Activated CD4-positive, alpha-beta T cell treated with anti-CD3 and anti-CD28 coated beads for 36 hours (primary cell): ENCODE results near the gene FJX1. TPM values are rescaled to one million over a fixed set of nuclear protein-coding genes. Genes with fewer than 3 reads are reported as not detected.

Source experiments
- ATAC-seq: fragments of 200-7000 bp; cut with Tn5 transposase; one replicate; pipeline ENCODE4 v1.10.0; 2021; ENCODE audit warnings: mild to moderate bottlenecking, moderate library complexity
- CTCF ChIA-PET: fragments of 350-600 bp; sonication (Branson Sonifier 250); formaldehyde crosslinking; loops from one replicate; lab custom pipeline; 2021; ENCODE audit warnings: antibody characterized with exemption; lab: Charles Lee
- POLR2A ChIA-PET: fragments of 350-600 bp; sonication (Branson Sonifier 250); formaldehyde crosslinking; loops from one replicate; lab custom pipeline; 2021; ENCODE audit warnings: antibody characterized with exemption, inconsistent platforms; lab: Charles Lee
- DNase-seq: peaks from one replicate; pipeline ENCODE4 v3.0.0-alpha.2; 2020
- H3K27ac Mint-ChIP-seq: one replicate; pipeline ENCODE4 v1.8.0; 2021; ENCODE audit warnings: mixed read lengths
- H3K27me3 Mint-ChIP-seq: one replicate; pipeline ENCODE4 v1.8.0; 2021; ENCODE audit warnings: mixed read lengths
- H3K36me3 Mint-ChIP-seq: one replicate; pipeline ENCODE4 v1.8.0; 2021; ENCODE audit warnings: low read depth, mixed read lengths
- H3K4me1 Mint-ChIP-seq: one replicate; pipeline ENCODE4 v1.8.0; 2021; ENCODE audit warnings: mixed read lengths
- H3K4me3 Mint-ChIP-seq: one replicate; pipeline ENCODE4 v1.8.0; 2021; ENCODE audit warnings: mild to moderate bottlenecking, moderate library complexity, mixed read lengths
- H3K9me3 Mint-ChIP-seq: one replicate; pipeline ENCODE4 v1.8.0; 2021; ENCODE audit warnings: low read depth, mixed read lengths
- intact Hi-C, 2 experiments: fragments of 100-400 bp; cut with DNase I in 1 of 2; cut with micrococcal nuclease in 1 of 2; formaldehyde crosslinking; loops; one replicate each; pipeline versions ENCODE4 v1.14.2 to v1.15.1; 2022 to 2024; cut with DNase I, micrococcal nuclease
- total RNA-seq, 2 experiments: library from RNA; stranded (reverse); gene quantifications; one replicate each; pipeline ENCODE4 v1.2.3, GENCODE V29; 2021

The FJX1 gene, protein sequence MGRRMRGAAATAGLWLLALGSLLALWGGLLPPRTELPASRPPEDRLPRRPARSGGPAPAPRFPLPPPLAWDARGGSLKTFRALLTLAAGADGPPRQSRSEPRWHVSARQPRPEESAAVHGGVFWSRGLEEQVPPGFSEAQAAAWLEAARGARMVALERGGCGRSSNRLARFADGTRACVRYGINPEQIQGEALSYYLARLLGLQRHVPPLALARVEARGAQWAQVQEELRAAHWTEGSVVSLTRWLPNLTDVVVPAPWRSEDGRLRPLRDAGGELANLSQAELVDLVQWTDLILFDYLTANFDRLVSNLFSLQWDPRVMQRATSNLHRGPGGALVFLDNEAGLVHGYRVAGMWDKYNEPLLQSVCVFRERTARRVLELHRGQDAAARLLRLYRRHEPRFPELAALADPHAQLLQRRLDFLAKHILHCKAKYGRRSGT
- under 1 TPM; 0.69 to 0.74 TPM for total RNA-seq

DNA sequence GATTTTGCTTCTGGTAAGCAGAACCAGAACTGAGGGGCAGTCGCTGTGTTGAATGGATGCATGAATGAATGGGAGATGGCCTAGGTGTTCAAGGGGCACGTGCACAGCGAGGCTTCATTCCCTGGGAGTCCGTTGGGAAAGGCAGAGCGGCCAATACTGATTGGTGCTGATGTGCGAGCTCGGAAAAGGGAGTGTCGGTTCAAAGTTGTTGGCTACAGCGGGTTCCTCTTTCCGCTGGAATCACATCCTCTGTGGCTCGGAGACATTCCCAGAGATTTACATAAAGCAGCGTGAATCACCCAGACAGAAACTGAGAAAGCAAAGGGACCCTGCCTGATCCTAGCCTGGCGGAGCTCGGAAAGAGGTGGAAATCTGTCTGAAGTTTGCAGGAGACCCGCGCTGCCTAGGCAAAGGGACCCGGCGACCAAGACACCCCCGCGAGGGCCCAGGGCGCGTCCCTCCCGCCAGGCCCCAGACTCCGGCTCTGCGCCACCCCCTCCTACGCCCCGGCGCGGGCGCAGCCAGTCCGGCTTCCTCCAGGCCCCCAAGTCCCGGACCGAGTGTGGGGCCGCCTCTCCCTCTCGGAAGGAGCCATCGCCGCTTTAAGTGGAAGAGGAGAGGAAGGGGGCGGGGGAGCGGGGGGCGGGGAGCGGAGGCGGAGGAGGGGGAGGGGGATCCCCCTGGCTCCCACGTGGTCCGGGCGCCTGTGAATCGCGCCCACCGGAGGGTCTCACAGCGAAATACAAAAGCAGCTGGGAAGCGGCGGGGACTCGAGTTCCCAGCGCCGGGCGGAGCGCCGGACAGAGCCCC lies at the start of gene FJX1:
Gene FJX1 (plus strand): TSS at position 774 of the 810 bp plus-strand sequence. CDS start 177 bp downstream, outside the sequence.
- DNase-seq: peak; percentile 37
- peaks cover 51% of the 10 kb centered on the region for H3K27me3 Mint-ChIP-seq

DNA sequence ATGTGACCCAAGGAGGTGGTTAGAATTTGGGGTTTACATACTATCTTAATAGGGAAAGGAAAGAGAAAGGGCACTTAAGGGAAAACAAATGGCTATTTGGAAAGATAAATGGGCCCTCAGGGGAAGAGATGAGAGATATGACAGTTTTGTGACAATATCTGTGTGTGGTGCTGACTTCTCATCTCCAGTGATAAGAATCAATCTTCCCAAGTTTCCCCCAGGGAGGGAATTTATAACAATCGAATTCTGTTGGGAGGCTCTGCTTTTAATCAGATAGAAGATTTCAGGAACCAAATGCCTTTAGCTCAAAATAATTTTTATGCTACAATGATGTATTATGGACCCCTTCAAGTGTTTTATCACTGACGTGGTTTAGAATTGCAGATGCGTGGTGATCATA lies 46.6 kb upstream of the FJX1 start:
- Mint-ChIP-seq H3K4me1 (no peaks in the 10 kb centered on the region), H3K4me3 (no peak overlapping the region), H3K36me3 (no peaks in the 10 kb centered on the region), H3K27ac (no peak overlapping the region), H3K27me3 (peaks cover 24% of the 10 kb centered on the region), H3K9me3 (peaks cover 2% of the 10 kb centered on the region)
- DNase-seq (no peak), ATAC-seq (no peak)
- intact Hi-C loops: no loop called here
- ChIA-PET CTCF (no interaction called here), POLR2A (no interaction called here)

More for the DNA sequence above, at the start of gene FJX1:
- ChIA-PET CTCF (interaction anchor here (0.6 to 1.3 kb wide), 3 partner anchors 625 to 1083 kb away, joined by 3 to 5 read pairs (median 3); no protein-coding TSS in a partner anchor), POLR2A (no interaction called here)
- peaks cover 11% of the 10 kb centered on the region for H3K4me1 Mint-ChIP-seq
- H3K36me3 Mint-ChIP-seq: no peaks in the 10 kb centered on the region
- peak; percentile 15 for ATAC-seq
- no peaks in the 10 kb centered on the region for H3K9me3 Mint-ChIP-seq
- H3K27ac Mint-ChIP-seq: no peak within 1 kb of the TSS
- H3K4me3 Mint-ChIP-seq: peak within 1 kb of the TSS; percentile 55
- intact Hi-C loops: loop anchor here (1.0 to 10.0 kb wide), 8 partner anchors 44 to 1127 kb away; partner anchors contain the start of genes TRIM44 (in 2 of the 2) and LDLRAD3 (in 1 of the 2)

DNA sequence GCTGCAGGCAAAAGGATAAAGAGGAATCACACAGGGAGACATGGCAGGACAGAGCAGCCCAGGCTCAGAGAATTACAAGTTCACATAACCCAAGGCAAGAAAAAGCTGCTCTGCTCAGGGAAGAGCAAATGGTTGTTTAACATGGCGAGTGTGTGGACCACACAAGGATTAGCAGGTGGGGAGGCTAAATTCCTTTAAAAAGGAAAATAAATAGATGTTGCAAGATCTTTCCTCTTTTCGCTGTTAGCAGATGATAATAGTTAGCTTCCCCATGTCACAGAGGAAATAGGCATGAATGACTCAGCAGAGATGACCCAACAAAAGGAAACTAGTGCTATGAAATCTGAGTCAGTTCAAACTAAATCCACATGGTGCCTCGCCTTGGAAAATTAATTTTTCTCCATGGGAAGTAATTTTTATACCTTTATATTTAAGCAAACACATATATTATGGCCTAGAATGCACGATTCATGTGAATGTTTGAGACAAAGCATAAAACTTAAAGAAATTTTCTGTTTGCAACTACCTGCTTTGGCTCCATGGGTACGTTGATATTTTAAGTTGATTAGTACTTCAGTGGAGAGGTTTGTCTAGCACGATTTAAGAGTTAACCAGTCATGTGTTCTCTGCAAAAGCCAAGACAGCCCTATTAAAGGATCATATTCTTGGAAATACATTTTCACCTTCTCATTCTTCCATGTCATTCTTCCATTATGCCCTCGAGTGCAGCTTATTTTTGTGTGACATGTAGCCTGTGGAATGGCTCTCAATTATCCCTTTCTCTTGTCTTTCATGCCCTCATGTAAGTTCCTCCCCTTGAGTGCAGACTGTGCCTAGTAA lies 38.5 kb upstream of the FJX1 start:
- CTCF ChIA-PET: no interaction called here
- Mint-ChIP-seq H3K36me3 (no peaks in the 10 kb centered on the region), H3K4me1 (no peaks in the 10 kb centered on the region), H3K27ac (no peak overlapping the region), H3K27me3 (peaks cover 27% of the 10 kb centered on the region), H3K9me3 (no peaks in the 10 kb centered on the region), H3K4me3 (no peak overlapping the region)
- DNase-seq (no peak), ATAC-seq (no peak)
- POLR2A ChIA-PET: no interaction called here
- intact Hi-C loops: no loop called here

DNA sequence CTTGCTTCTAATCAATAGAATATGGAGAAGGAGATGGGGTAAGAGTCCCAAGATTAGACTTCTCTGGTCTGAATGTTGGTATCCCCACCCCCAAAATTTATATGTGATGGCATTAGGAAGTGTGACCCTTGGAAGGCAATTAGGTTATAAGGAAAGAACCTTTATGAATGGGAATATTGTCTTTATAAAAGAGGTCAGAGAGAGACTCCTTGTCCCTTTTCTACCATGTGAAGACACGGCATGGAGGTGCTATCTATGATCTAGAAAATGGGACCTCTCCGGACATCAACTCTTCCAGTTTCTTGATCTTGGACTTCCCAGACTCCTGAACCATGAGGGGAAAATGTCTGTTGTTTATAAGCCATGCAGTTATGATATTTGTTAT lies 37.9 kb upstream of the FJX1 start:
- intact Hi-C loops: no loop called here
- DNase-seq (no peak), ATAC-seq (no peak)
- Mint-ChIP-seq H3K4me1 (no peaks in the 10 kb centered on the region), H3K9me3 (no peaks in the 10 kb centered on the region), H3K27me3 (peaks cover 25% of the 10 kb centered on the region), H3K4me3 (no peak overlapping the region), H3K36me3 (no peaks in the 10 kb centered on the region), H3K27ac (no peak overlapping the region)
- CTCF ChIA-PET: no interaction called here
- POLR2A ChIA-PET: no interaction called here

DNA sequence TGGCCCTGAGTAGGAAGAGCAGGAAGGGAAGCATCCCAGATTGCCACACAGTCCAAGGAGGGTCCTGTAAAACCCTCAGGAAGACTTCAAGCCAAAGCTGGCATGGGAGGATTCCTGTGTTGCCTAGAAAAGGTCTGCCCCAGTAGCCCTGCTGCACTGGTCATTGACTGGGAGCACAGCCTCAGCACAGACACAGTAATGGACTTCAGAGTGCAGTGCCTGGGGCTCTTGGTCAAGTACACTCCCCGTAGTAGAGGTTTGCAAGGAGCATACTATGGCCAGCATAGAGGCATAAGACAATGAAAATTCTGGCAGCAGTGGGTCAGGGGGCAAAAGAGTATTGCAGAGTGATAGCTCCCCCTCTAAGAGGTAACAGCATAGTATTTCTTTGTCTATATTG lies 36.2 kb upstream of the FJX1 start:
- H3K27ac Mint-ChIP-seq: no peak overlapping the region
- no peak for ATAC-seq
- H3K4me1 Mint-ChIP-seq: no peaks in the 10 kb centered on the region
- intact Hi-C loops: no loop called here
- ChIA-PET CTCF (interaction anchor here (0.7 kb wide), 1 partner anchor 163 kb away, joined by 3 read pairs; the partner anchor contains the start of gene SLC1A2), POLR2A (no interaction called here)
- no peaks in the 10 kb centered on the region for H3K9me3 Mint-ChIP-seq
- peaks cover 27% of the 10 kb centered on the region for H3K27me3 Mint-ChIP-seq
- no peak overlapping the region for H3K4me3 Mint-ChIP-seq
- H3K36me3 Mint-ChIP-seq: no peaks in the 10 kb centered on the region
- DNase-seq: no peak

DNA sequence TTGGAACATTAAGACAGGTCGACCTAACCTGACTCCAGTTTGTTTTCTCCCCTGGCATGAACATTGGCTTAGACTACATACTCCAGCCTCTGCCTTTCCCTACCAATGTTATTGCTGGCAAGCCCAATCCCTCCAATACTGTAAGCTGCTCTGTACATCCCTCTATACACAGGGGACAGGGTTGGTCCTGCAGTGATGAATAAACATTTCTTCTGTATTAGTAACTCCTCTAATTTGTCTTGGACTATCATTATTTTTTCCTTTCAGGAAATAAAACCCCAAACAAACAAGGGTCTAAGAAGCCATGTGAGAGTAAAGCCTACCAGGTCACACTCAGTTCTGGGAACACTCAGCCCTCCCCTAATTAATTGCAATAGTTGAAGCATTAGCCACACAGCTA lies 35.1 kb upstream of the FJX1 start:
- H3K4me1 Mint-ChIP-seq: no peaks in the 10 kb centered on the region
- CTCF ChIA-PET: no interaction called here
- H3K27me3 Mint-ChIP-seq: peaks cover 30% of the 10 kb centered on the region
- no peak for ATAC-seq
- POLR2A ChIA-PET: no interaction called here
- H3K9me3 Mint-ChIP-seq: no peaks in the 10 kb centered on the region
- intact Hi-C loops: no loop called here
- no peaks in the 10 kb centered on the region for H3K36me3 Mint-ChIP-seq
- H3K4me3 Mint-ChIP-seq: no peak overlapping the region
- no peak for DNase-seq
- H3K27ac Mint-ChIP-seq: no peak overlapping the region

DNA sequence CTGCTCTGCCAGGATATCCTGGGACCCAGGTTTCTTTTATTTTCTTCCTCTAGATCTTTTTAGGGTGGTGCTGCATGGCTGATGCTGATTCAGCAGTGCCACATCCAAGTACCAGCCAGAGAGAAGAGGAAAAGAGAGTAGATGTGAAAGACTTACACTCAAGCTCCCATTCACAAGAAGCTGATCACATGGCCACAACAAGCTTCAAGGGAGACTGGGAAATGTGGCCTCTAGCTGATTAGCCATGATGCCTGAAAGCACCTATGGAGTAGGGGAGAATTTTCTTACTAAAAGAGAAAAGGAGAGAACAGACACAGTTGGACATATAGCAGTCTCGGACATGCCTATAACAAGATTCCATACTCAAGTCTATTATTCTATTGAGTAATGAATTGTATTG lies 34.4 kb upstream of the FJX1 start:
- Mint-ChIP-seq H3K4me1 (no peaks in the 10 kb centered on the region), H3K27me3 (peaks cover 33% of the 10 kb centered on the region), H3K4me3 (no peak overlapping the region), H3K27ac (no peak overlapping the region), H3K9me3 (no peaks in the 10 kb centered on the region), H3K36me3 (no peaks in the 10 kb centered on the region)
- intact Hi-C loops: no loop called here
- CTCF ChIA-PET: no interaction called here
- ATAC-seq: no peak
- DNase-seq: no peak
- POLR2A ChIA-PET: no interaction called here

DNA sequence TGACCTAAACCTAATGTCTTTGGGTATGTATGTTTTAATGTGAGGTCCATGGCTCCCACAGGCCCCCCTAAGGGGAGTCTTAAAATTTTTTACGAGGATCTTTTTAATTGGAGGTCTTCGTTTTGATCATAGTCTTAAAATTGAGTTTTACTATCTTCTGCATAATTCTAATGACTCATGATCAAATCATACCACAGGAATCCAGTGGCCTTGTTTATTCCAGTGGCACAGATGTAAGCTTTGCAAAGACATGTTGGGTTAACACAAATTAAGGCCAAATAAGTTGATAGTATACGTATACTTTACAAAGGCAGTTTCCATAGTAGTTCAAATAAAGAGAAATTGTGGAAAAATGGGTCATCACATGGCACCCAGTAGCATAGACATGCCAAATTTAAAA lies 33.9 kb upstream of the FJX1 start:
- DNase-seq: no peak
- CTCF ChIA-PET: no interaction called here
- Mint-ChIP-seq H3K27ac (no peak overlapping the region), H3K9me3 (no peaks in the 10 kb centered on the region), H3K4me3 (no peak overlapping the region), H3K36me3 (no peaks in the 10 kb centered on the region), H3K4me1 (no peaks in the 10 kb centered on the region), H3K27me3 (peaks cover 35% of the 10 kb centered on the region)
- intact Hi-C loops: no loop called here
- no peak for ATAC-seq
- POLR2A ChIA-PET: no interaction called here

DNA sequence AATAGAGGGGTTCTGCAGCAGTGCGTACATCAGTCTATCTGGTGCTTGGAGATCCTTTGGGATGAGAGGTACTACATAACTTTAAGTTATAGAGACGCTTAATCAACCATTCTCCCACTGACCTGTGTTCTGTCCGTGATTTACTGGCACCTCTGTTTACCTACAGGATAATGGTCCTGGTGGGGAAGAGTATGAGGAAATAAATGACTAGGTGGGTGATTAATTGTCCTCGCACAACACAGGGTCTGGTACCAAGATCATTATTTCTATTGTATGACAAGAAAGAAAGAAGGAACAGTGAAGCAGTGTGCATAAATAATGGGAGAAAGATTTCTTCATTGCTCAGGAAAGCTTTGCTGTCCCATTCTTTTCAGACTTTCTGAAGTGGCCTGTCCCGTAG lies 32.8 kb upstream of the FJX1 start:
- intact Hi-C loops: no loop called here
- no peaks in the 10 kb centered on the region for H3K4me1 Mint-ChIP-seq
- H3K27ac Mint-ChIP-seq: no peak overlapping the region
- no peaks in the 10 kb centered on the region for H3K36me3 Mint-ChIP-seq
- H3K4me3 Mint-ChIP-seq: no peak overlapping the region
- ChIA-PET CTCF (no interaction called here), POLR2A (no interaction called here)
- no peak for DNase-seq
- no peaks in the 10 kb centered on the region for H3K9me3 Mint-ChIP-seq
- no peak for ATAC-seq
- peaks cover 37% of the 10 kb centered on the region for H3K27me3 Mint-ChIP-seq

DNA sequence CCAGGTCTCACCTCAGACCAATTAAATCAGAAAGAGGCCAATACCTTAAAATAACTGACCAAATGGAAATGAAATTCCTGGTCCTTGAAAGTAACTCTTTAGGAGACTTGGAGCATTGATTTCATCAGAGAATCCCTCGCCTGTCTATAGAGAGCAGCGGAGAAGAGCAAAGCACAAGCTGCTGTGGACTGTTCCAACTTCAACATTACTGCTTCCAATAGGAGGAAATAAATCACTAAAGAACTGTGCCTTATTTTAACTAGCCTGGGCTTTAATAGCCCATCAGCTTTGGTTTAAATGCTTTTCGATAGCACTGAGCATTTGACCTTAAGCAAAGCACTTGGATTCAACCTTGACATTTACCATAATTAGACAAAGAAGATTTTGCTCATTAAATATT lies 32.0 kb upstream of the FJX1 start:
- Mint-ChIP-seq H3K36me3 (no peaks in the 10 kb centered on the region), H3K27ac (no peak overlapping the region), H3K9me3 (no peaks in the 10 kb centered on the region), H3K4me1 (no peaks in the 10 kb centered on the region), H3K27me3 (peaks cover 32% of the 10 kb centered on the region), H3K4me3 (no peak overlapping the region)
- DNase-seq (no peak), ATAC-seq (no peak)
- POLR2A ChIA-PET: no interaction called here
- CTCF ChIA-PET: no interaction called here
- intact Hi-C loops: no loop called here

DNA sequence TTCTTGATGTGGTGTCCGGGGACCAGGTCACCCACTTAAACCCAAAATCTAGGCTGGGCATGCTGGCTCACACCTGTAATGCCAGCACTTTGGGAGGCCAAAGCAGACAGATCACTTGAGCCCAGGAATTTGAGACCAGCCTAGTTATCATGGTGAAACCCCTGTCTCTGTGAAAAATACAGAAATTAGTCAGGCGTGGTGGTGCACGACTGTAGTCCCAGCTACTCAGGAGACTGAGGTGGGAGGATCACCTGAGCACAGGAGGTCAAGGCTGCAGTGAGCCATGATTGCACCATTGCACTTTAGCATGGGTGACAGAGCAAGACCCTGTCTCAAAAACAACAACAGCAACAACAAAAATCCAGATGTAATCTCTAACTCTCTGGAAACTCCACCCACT lies 30.3 kb upstream of the FJX1 start:
- no peaks in the 10 kb centered on the region for H3K4me1 Mint-ChIP-seq
- peaks cover 30% of the 10 kb centered on the region for H3K27me3 Mint-ChIP-seq
- no peak overlapping the region for H3K27ac Mint-ChIP-seq
- H3K36me3 Mint-ChIP-seq: no peaks in the 10 kb centered on the region
- intact Hi-C loops: no loop called here
- no peak overlapping the region for H3K4me3 Mint-ChIP-seq
- CTCF ChIA-PET: no interaction called here
- H3K9me3 Mint-ChIP-seq: no peaks in the 10 kb centered on the region
- POLR2A ChIA-PET: no interaction called here
- no peak for DNase-seq
- no peak for ATAC-seq
